Ovary (tissue), 3 donors: ENCODE measurements around the gene MACC1.

ENCODE experiments used
- EP300 ChIP-seq: sonication (generic); formaldehyde crosslinking; IDR thresholded peaks from one replicate; pipeline ENCODE4 v1.6.1; 2017; ENCODE audit warnings: antibody characterized with exemption
- POLR2A ChIP-seq: fragments of 450-650 bp; IDR thresholded peaks from one replicate; pipeline ENCODE4 v1.6.1; 2017; ENCODE audit warnings: antibody characterized with exemption, mild to moderate bottlenecking, moderate library complexity
- TF ChIP-seq, protein P1 (sequence below), 3 donors: fragments of 450-650 bp in 2 of 3; fragments of 200-600 bp in 1 of 3; IDR thresholded peaks; one replicate each; pipeline versions ENCODE4 v1.5.1 to v1.8.0; 2016 to 2022; ENCODE audit warnings: antibody characterized with exemption in 3 of 3, mild to moderate bottlenecking in 1 of 3
- donor health status: DM: no; HTN: no; CAD: no.

GRCh38 chr7:20164425-20165145 lies 52.6 kb downstream of the MACC1 start:
- TF ChIP-seq EP300 (no peak), POLR2A (no peak)
- TF ChIP-seq, protein P1, sequence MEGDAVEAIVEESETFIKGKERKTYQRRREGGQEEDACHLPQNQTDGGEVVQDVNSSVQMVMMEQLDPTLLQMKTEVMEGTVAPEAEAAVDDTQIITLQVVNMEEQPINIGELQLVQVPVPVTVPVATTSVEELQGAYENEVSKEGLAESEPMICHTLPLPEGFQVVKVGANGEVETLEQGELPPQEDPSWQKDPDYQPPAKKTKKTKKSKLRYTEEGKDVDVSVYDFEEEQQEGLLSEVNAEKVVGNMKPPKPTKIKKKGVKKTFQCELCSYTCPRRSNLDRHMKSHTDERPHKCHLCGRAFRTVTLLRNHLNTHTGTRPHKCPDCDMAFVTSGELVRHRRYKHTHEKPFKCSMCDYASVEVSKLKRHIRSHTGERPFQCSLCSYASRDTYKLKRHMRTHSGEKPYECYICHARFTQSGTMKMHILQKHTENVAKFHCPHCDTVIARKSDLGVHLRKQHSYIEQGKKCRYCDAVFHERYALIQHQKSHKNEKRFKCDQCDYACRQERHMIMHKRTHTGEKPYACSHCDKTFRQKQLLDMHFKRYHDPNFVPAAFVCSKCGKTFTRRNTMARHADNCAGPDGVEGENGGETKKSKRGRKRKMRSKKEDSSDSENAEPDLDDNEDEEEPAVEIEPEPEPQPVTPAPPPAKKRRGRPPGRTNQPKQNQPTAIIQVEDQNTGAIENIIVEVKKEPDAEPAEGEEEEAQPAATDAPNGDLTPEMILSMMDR (IDR thresholded peaks at IDR 0.05): no peak
